ENCODE measurements around the gene SUCLA2.

DNA sequence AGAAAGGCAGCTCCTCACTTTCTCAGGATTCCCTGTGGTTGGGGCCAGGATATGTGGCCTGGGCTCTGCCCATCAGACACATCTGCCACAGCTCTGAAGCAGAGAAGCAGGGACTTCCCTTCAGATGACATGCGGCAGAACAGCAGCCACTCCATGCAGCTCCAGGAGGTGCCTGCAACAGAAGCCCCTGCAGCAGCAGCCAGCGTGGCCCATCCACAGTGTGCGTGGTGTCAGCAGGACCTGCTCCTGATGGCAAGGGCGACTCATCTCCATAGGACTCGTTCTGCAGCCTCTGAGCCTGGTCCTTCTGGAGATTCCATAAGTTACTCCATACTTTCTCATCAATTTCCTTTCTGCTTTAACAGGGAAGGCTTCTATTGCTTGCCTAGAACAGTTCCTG, 105.0 kb downstream of the SUCLA2 start:
- TF ChIP-seq, protein P1, sequence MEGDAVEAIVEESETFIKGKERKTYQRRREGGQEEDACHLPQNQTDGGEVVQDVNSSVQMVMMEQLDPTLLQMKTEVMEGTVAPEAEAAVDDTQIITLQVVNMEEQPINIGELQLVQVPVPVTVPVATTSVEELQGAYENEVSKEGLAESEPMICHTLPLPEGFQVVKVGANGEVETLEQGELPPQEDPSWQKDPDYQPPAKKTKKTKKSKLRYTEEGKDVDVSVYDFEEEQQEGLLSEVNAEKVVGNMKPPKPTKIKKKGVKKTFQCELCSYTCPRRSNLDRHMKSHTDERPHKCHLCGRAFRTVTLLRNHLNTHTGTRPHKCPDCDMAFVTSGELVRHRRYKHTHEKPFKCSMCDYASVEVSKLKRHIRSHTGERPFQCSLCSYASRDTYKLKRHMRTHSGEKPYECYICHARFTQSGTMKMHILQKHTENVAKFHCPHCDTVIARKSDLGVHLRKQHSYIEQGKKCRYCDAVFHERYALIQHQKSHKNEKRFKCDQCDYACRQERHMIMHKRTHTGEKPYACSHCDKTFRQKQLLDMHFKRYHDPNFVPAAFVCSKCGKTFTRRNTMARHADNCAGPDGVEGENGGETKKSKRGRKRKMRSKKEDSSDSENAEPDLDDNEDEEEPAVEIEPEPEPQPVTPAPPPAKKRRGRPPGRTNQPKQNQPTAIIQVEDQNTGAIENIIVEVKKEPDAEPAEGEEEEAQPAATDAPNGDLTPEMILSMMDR (IDR thresholded peaks at IDR 0.05; ENCODE audit: low read depth, low read length) = no peak
- TF ChIP-seq POLR2A (IDR thresholded peaks at IDR 0.05; ENCODE audit: extremely low read depth, insufficient read length) (no peak), MYC (IDR thresholded peaks at IDR 0.05; ENCODE audit: low read depth, low read length) (no peak)
- TF ChIP-seq, protein P2, sequence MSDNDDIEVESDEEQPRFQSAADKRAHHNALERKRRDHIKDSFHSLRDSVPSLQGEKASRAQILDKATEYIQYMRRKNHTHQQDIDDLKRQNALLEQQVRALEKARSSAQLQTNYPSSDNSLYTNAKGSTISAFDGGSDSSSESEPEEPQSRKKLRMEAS (IDR thresholded peaks at IDR 0.05; ENCODE audit: low read depth, low read length) = no peak

Measured in NB4 (cell line).